NCI-H1092 (cell line): ENCODE measurements around the gene KCNK16.
"Not testable (repeated sequence)": the region's sequence is repeated elsewhere in the genome, so short reads cannot be mapped to it uniquely, and the experiment has no call there.

Experiments used
- DNase-seq: peaks from one replicate; lab custom pipeline; 2025; lab: John Stamatoyannopoulos, UW

KCNK16 gene

DNA sequence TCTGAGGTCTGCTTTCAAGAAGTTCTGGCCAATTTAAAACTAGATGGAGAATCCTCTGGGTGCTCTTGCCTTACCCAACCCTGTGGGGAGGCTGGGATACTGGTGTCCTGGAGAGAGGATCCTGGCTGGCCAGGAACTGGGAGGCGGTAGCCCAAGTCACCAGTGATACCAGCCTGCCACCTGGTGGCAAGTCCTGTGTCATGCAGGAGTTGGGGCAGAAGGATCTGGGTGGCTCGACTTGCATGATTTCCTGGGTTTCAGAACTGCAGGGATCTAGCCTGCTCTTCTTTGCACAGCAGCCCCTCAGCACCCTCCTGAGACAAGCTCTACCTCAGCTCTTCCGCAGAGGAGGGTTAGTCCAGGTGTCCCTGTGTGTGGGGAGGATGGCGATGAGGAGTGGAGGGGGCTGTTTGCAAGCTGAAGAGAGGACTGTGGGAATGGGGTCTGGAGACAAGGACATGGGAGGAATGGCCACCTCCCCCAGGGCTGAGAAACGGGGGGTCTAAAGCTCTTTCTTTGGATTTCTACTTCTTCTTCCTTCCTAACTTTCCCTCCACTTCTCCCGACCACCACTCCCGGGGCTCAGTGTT, 12.5 kb downstream of the KCNK16 start:
- peak; percentile 49 for DNase-seq

DNA sequence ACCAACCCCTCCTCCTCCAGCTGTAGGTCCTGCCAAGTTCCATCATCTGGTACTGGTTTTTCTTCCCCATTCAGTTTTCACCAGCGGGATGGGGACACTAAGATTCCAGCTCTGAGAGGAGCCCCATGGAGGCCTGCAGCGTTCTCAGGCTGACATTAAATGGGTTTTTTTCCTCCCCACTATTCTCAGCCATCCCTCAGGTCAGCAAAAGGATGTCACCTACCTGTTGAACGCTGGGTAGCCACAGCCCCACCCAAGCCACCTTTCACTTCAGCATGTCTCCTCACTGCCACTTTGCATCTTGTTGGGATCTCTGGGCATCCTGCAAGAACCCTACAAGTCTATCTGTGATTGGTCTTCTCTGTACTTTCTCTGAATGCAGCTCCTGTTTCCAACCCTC, 15.0 kb downstream of the KCNK16 start:
- DNase-seq: no peak

DNA sequence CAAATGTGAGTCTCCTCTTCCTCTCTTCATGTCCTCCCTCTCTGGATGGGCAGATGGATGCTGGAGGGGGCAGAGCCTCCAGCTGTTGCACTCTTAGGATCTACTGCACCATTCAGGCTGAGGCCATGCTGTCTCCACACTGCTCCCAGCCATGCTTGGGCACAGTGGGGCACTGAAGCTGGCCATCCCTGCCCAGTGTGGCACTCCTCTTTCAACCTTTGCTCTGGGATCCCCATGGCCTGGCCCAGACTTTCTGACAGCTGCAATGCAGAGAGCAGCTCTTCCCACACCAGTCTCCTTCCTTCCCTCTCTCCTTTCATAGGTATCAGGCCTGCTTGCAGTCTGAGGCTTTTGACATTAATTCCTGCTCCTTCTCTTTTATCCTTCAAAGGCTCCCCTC, 17.6 kb downstream of the KCNK16 start:
- no peak for DNase-seq

DNA sequence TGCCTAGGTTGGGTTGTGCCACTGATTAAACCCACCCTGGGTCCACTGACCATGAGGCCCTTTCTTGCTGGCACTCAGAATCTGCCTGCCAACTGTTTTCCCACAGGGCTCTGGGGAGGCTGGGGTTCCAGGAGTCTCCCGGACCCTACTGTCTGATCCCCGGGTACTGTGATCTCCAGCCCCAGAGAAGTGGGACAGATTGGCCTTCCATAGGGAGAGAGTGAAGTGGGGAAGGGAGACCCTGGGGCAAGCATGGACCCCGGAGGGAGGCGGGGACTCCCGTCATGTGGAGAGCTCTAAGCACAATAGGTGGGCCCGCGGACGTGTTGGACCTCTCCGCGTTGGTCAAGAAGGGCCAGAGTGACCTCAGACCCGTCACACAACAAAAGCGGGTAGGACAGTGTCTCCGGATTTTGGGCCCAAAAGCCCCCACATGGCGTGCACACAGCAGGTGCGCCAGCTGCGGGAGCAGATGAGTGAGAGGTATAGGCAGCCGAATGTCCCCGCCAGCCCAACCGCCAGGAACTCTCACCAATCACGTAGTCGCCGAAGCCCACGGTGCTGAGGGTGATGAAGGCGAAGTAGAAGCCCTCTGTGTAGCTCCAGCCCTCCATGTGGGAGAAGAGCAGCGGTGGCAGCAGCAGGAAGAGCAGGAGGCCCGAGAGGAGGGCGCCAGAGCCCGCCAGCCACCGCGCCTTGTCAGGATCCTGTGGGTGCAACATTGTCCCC, 18.9 kb downstream of the KCNK16 start:
- no peak for DNase-seq

DNA sequence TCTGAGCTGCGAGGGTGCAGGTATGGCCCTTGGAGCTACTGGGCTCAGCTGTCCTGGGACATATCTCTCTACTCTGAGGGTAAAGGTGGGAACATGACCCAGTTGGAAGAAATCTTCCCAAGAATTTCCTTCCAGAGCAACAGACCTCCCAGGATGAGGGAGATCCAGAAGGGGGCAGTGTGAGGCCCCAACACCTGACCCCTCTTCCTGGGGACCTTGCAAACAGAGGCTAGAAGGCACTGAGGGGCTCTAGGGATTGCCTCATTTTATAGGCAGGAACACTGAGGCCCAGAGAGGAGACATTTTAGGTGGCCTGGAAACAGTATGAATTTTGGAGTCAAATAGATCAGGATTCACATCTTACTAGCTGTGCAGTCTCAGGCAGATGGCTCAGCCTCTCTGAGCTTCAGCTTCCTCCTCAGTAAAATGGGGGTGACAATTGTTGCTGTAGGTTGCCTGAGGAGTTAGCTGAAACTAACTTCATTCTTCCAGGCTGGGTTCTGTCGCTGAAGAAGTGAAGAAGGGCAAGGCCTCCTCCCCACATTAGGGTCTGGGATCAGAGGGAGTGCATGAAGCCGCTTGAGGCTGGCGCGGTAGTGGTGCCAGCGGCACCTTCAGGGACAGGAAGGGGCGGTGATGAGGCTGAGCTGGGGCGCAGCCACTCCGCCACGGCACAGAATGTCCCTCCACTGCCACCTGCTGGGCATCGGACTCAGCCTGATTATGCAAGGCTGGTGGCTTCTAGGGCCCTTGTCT, 19.7 kb downstream of the KCNK16 start:
- peak; percentile 71 for DNase-seq

DNA sequence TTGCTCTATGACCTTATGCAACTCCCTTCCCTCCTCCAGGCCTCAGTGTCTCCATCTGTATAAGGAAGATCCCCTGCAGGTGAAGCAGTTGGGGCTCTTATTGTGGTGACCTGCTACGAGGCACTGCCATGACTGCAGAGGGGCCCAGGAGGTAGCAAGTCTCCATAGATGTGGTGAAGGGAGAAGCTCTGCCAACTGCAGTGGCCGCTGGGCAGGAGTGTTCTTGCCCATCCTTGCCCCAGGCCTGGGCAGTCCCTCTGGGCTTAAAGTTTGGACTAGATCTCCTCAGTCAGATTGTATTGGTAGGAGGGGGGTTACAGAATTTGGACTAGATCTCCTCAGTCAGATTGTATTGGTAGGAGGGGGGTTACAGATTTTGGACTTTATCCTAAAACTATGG, 20.5 kb downstream of the KCNK16 start:
- DNase-seq: no peak

DNA sequence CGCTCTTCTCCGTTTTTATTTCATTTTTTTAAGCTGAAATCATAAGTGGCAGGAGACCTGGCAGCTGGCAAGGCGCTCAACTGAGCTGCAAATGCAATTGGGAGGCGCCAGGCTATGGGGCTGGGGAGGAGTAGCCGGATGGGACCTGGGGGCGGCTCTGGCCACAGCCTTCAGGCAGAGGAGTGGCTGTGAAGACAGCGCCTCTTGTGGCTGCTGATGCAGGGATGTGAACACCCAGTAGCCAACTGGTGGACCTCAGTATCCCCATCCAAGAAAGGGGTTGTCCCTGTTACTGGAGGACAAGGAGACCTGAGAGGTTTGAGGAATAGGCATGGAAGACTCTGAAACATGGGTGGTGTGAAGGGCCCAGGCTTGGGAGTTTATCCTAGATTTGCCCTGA, 20.9 kb downstream of the KCNK16 start:
- no peak for DNase-seq

DNA sequence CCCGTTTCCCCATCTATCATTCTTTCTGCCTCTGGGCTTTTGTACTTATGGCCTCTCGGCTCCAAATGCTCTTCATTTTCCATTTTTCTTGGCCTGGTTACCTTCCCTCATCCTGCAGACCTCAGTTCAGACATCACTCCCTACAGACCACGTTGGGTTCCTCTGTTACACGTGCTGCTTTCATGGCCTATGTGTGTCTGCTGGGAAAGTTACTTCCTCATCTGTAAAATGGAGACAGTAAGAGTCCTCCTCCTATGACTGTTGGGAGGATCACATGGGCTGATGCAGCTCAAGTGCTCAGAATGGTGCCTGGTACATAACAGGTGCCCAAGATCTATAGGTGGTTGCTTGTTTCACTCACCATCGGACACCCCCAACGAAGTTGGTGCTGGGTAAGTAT, 21.8 kb downstream of the KCNK16 start:
- DNase-seq: no peak

DNA sequence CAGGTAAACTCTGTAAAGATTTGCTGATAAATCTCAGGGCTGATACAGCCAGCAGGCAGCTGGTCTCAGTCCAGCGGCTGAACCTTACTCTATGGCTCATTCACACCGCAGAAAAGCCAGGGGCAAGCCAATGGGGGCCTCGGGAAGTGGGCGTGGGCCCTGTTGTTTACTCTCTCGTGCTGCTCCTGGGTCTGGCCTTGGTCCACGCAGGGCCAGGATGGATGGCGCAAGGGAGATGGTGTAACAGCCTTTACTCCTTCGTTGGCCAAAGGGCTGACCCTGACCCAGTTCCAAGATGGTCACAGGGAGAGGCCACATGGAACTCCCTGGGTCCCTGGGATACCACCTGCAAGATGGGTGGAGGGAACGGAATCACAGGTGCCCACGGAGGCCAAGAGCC, 24.4 kb downstream of the KCNK16 start:
- no peak for DNase-seq

DNA sequence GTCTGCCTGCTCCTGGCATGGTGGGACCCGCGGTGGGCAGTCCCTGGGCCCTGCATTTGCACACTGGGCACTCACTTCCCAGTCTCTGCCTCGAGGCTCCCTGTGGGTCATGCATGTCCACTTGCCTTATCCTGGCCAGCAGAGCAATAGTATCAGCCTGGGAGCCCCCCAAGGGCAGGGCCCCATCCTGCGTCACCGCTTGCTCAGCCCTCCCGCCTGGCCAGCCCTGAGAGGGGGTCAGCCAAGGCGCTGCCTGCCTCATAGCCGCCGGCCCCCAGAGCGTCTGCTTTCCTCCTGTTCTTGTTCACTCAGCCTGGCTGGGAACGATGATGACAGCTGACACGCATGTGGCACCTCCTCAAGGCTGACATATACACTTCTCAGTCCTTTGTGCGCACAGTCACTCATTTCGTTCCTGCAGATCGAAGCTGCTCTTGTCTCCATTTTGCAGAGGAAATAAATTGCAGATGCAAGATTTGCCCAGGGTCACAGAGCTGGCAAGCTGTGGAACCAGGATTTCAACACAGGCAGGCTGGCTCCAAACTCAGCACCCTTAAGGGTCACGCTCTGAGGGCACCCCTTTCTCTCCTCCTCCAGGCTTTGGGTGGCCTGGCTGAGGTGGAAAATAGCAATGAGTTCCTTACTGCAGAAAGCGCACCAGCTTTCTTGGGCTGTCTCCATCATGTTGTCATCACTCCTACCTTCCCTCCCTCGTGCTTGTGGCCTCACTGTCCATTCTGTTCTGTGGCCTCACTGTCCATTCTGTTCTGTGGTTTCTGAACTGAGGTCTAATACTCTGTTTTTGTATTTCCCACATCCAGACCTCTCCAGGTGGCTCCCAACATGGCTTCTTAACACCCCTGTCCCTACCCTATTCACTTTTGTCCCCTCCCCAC, 25.5 kb downstream of the KCNK16 start:
- no peak for DNase-seq

DNA sequence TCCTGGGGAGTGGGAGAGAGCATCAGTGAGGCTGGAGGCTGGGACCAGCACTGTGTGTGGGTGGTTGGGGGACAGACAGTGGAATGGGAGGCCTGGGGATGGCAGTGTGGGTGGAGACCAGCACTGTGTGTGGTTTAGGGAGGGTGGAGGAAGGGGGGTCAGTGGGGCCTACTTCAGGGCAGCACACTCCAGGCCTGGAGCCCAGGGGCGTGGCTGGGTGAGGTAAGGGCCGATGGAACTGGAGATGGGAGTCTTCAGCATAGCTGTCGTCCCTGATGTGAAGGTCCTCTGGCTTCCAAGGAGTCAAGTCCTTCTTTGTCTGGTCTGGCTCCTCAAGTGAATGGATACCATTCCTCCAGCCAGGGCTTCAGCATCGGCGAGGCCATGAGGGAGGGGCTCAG, 26.9 kb downstream of the KCNK16 start:
- DNase-seq: no peak

DNA sequence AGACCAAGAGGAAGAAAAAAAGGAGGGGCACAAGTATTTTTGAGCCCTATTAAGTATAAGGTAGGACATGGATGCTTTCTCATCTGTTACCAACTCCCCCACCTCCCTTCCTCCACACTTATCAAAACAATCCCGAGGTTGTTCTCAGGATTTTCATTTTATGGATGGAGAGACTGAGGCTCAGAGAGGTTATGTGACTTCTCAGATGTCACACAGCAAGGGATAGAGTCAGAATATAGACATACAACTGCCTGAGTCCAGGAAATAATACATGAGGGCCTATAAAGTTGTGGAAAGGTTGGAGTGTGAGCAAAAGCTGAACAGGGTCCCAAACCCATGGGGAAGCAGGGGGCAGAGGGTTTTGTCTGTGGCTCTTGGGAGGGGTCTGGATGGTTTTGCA, 27.6 kb downstream of the KCNK16 start:
- no peak for DNase-seq

DNA sequence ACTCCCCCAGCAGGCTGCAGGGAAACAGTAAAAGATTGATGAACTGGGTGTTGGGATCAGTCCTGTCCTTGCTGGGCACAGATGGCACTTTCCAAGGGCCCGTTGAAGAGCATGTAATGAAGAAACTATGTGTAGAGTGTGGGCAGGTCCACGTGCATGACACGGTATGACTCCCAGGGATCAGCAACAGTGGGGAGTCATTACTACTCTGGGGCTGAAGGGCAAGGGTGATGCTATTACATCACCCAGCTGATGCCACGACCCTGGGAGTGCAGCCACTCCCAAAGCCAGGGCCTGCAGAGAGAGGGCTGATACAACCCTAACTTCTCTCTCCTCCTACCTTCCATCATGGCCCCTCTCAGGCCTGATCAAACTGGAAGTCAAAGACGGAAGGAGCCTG, 28.4 kb downstream of the KCNK16 start:
- DNase-seq: no peak

DNA sequence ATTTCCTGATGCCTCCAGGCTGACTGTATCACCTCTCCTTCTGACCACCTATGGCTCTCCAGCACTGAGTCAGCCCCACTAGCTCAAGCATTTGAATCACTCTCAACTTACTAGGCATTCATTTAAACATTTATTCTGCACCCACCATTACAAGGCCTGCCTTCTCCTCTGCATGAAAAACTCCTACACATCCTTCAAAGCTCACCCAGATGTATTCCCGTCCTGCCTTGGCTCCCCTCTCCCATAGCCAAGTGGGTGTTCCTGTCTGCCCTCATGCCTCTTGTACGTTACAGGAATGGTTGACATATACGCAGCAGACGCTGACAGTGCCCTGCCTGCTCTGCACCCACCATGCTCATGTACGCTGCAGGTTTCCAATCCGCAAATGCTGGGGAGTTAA, 29.9 kb downstream of the KCNK16 start:
- no peak for DNase-seq

DNA sequence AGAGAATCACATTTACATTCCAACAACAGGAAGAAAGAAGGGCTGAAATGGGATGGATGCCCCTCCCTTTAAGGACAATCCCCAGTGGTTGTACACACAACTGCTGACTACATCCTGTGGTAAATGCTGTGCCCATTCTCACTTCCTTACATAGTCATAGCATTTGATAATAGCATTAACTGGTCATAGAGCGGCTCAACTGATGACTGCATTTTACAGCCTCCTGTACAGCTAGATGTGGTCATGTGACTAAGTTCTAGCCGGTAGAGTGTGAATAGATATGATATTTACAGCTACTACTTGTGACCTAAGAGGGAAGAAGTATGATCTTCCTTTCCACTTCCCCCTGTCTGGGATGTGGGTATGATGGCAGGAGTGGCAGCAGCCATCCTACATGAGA, 33.0 kb downstream of the KCNK16 start:
- no peak for DNase-seq

DNA sequence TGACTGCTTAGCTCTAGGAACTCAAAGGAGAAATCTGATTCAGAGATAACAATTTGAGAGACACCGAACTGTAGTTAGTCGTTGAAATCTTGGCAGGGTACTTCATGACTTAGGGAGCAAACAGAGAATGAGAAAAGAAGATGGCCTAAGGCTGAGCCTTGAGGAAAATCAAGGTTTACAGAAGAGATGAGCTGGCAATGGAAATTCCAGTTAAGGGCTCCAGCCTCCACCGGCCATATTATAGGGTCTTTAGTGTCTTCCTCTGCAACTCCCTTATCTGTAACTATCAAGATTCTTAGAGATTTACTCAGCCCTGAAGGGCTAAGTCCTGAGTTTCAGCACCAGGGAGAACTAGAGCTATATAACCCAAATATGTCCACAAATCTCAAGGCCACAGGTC, 34.9 kb downstream of the KCNK16 start:
- no peak for DNase-seq

DNA sequence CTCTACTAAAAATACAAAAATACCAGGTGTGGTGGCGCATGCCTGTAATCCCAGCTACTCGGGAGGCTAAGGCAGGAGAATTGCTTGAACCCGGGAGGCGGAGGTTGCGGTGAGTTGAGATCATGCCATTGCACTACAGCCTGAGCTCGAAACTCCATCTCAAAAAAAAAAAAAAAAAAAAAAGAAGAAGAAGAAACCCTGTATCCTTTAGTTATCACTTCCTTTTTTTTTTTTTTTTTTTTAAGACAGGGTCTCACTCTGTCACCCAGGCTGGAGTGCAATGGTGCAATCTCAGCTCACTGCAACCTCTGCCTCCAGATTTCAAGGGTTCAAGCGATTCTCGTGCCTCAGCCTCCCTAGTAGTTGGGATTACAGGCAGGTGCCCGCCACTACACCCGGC, 35.9 kb downstream of the KCNK16 start:
- DNase-seq: not testable (repeated sequence)

DNA sequence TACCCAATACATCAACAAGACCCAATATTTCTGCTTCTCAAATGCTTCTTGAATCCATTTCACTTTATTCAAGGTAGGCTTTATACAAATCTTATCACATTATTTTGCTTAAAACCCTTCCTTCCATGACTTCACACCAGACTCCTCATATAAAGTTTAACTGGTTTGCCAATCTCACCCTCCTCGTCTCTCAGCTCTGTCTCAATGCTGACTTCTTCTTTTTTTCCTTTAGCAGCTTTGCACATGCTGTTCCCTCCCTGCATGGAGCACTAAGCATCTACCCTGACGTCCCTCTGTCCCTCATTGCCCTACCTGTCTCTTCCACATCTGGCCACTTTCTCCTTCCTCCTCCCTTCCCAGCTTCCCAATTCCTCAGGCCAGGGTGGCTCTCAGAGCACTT, 39.7 kb downstream of the KCNK16 start:
- no peak for DNase-seq

DNA sequence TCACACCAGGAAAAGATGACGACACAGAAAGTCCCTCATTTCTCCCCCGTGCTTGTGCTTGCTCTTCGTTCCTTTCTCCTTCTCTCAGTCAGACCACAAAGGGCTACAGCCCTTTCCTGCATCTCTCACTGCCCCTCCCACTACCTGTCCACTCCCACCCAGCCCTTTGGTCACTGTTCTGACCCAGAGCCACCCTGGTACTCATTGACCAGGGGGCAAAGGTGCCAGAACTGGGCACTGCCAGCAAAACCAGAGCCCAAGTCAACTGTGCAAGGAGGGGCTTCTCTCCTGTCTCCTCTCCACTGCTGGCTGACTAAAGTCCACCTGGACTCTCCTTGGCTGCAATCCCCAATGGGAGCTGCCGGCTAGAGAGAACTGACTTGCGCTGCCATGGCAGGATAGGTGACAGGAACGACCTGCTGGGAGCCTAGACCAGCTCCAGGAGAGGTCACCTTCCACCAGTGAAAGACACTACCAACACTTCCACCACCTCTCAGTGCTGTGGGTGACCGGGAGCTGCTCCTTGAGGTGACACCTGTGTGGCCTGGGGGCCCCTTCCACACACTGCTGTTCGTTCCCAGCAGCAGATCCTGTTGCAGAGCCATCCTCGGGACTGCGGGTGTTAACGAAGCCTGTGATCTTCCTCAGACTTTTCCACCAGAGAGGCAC, 41.1 kb downstream of the KCNK16 start:
- no peak for DNase-seq

DNA sequence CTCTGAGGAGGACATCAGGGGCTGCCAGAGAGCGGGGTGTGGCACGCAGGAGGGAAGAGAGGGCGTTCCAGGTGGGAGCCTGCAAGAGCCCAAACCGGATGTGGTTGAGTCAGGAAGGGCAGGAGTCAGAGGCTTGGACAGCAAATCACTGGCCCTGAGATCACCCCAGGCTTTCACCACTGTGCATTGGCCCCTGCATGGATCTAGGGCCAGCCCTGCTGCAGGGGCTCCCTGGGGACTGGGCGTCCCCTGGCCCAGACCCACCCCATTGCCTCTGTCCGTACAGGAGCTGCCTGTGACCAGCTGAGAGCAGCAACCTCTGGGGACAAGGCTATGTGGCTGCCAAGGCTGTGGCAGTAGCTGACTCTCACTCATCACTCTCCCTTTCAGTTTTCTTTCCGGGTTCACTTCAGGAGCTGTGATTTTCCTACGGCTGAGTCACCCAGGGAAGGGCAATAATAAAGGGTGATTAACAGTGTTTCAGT, 42.2 kb downstream of the KCNK16 start:
- DNase-seq: no peak

DNA sequence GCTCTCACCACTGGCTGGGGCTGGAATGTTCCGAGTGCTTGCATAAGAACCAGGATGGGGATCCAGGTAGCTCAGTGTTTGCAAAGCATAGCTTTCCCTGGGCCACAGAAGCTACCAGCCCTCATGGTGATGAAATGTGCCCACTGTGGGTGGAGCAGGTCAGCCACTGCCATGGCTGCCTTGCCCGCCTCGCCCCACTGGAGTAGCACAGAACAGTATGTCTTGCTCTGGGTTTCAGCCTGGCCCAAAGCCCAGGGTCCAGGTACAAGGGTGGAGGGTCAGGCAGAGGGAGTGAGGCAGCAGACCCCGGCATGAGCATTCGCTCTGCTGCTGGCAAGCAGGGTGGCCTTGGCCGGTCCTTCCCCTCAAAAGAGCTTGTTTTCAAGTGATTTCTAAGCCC, 43.0 kb downstream of the KCNK16 start:
- DNase-seq: no peak
